ENCODE data around the gene CCDC57. TPM values are rescaled to one million over a fixed set of nuclear protein-coding genes. Genes with fewer than 3 reads are reported as not detected.

CCDC57 gene
- total and polyA plus RNA-seq, 2 of the 4 experiments (the other 2 are of a cell fraction): 7.3 to 31.3 TPM

DNA sequence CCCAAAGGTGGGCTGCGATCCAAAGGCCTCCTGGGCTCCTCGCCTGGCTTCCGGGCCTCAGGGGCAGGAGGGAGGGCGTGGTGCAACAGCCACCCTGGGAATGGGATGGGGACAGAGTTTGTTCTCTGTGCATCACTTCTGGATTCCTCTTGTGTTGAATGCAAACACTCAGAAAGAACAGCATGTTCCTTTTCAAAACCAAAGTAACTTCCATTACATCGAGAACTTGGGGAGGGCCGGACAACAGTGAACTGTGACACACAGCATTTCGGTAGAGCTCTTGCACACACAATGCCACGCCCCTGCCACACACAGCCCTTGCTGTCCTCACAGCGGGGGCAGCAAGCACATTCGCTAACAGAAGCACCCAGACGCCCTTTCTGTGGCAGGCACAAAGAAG lies 78.5 kb downstream of the CCDC57 start:
- no peak overlapping the region for H4K5ac ChIP-seq (ENCODE audit: low read depth, low read length)
- H2BK5ac ChIP-seq (ENCODE audit: low read depth, low read length, poor library complexity, severe bottlenecking): no peak overlapping the region
- in situ Hi-C loops (cut with MboI; ENCODE audit: low sequenced_read_pairs) (no loop called here), intact Hi-C loops (cut with micrococcal nuclease) (loop anchor here (1.0 kb wide), 1 partner anchor 36 kb away; no protein-coding TSS in a partner anchor), dilution Hi-C loops (cut with HindIII; ENCODE audit: low sequenced_read_pairs, unreplicated experiment) (no loop called here)
- H2BK20ac ChIP-seq (ENCODE audit: low read depth, low read length): no peak overlapping the region
- H3K79me1 ChIP-seq (ENCODE audit: low read depth in 1 of 2, low read length in 2 of 2): no peaks in the 10 kb centered on the region; a peak in 1 of 4 replicates
- H2AK5ac ChIP-seq (ENCODE audit: low read depth, low read length): no peak overlapping the region
- no peak overlapping the region for H3K56ac ChIP-seq (ENCODE audit: extremely low read depth, insufficient read depth, low read length)
- H2BK120ac ChIP-seq (ENCODE audit: low read depth, low read length): peak overlapping the region; percentile 2; the same call in 1 of the 2 replicates
- H3K4me3 ChIP-seq (ENCODE audit: insufficient read depth, low read depth, low read length): no peak overlapping the region
- BruUV-seq (replicated peaks): no TSS peak
- TF ChIP-seq, protein P1, sequence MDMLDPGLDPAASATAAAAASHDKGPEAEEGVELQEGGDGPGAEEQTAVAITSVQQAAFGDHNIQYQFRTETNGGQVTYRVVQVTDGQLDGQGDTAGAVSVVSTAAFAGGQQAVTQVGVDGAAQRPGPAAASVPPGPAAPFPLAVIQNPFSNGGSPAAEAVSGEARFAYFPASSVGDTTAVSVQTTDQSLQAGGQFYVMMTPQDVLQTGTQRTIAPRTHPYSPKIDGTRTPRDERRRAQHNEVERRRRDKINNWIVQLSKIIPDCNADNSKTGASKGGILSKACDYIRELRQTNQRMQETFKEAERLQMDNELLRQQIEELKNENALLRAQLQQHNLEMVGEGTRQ (IDR thresholded peaks at IDR 0.05; ENCODE audit: low read depth, low read length): no peak
- TF ChIP-seq SMC3 (IDR thresholded peaks at IDR 0.05; ENCODE audit: low read depth, low read length) (no peak), RFX5 (IDR thresholded peaks at IDR 0.05; ENCODE audit: low read depth, low read length) (no peak)
- no peak overlapping the region for H3K14ac ChIP-seq (replicated peaks; ENCODE audit: low read depth, low read length)
- 96% methylated on average over 5 of the region's 11 CpGs; no CpG with 5 or more reads in 1 of the 2 experiments for WGBS, 2 experiments (ENCODE audit: extremely low coverage in 2 of 2, insufficient read length in 1 of 2)
- H3K9ac ChIP-seq (ENCODE audit: low read depth, low read length): no peak overlapping the region
- no peaks in the 10 kb centered on the region for H3K9me3 ChIP-seq (ENCODE audit: control insufficient read depth, insufficient read depth, low read length)
- H3K27ac ChIP-seq (ENCODE audit: insufficient read depth, low read length): no peak overlapping the region
- H4K8ac ChIP-seq (ENCODE audit: low read depth in 2 of 2, low read length in 2 of 2): peak overlapping the region in 1 of 2 experiments; percentile 21; a peak in 1 of 4 replicates
- ChIA-PET CTCF (no interaction called here), POLR2A (ENCODE audit: unreplicated experiment) (no interaction called here)
- H3K4me1 ChIP-seq (ENCODE audit: control insufficient read depth, insufficient read depth, low read length): no peaks in the 10 kb centered on the region
- peak overlapping the region; percentile 15; the same call in 1 of the 2 replicates for H3K4ac ChIP-seq (ENCODE audit: low read depth, low read length)
- H4K91ac ChIP-seq (ENCODE audit: insufficient read depth, low read depth, low read length): no peak overlapping the region
- no peak overlapping the region for H3K18ac ChIP-seq (ENCODE audit: low read depth, low read length)
- no peaks in the 10 kb centered on the region for H4K20me1 ChIP-seq (ENCODE audit: insufficient read depth, low read length)
- peaks cover 2% of the 10 kb centered on the region; the same call in 1 of the 2 replicates for H3K36me3 ChIP-seq (ENCODE audit: control insufficient read depth, insufficient read depth, low read length)
- H3K23ac ChIP-seq (ENCODE audit: low read depth, low read length): no peak overlapping the region
- peak overlapping the region; percentile 5 for H2AK9ac ChIP-seq (replicated peaks; ENCODE audit: low read depth, low read length, poor library complexity)
- no peak overlapping the region; the same call in 2 of the 3 replicates for H2BK15ac ChIP-seq (ENCODE audit: low read depth, low read length)
- H3K4me2 ChIP-seq (ENCODE audit: low read depth, low read length): no peak overlapping the region
- 0 out of 2 replicates have a peak, but pooled peaks cover 5% of the 10 kb centered on the region for H3K9me1 ChIP-seq (ENCODE audit: insufficient read depth, low read length)
- no peaks in the 10 kb centered on the region for H3K27me3 ChIP-seq (ENCODE audit: control insufficient read depth, insufficient read depth, low read length)
- ATAC-seq (ENCODE audit: low read depth) (no peak), DNase-seq (no peak)
- H2AFZ ChIP-seq (replicated peaks; ENCODE audit: low read length, poor library complexity): no peak overlapping the region

Data from IMR-90 (cell line).